Tibial nerve (tissue), 4 donors: Measurements from ENCODE around the gene HDAC5.

Experiments
- EP300 ChIP-seq, 2 donors: sonication (generic); formaldehyde crosslinking; IDR thresholded peaks; one replicate each; pipeline ENCODE4 v1.6.1; 2017; ENCODE audit warnings: antibody characterized with exemption in 2 of 2, mild to moderate bottlenecking in 1 of 2
- POLR2A ChIP-seq, 2 donors: fragments of 450-650 bp; IDR thresholded peaks; one replicate each; pipeline ENCODE4 v1.6.1; 2017; ENCODE audit warnings: antibody characterized with exemption in 2 of 2, mild to moderate bottlenecking in 2 of 2, moderate library complexity in 2 of 2
- TF ChIP-seq, protein P1 (sequence below), 5 experiments: fragments of 200-600 bp in 3 of 5; fragments of 450-650 bp in 2 of 5; sonication (generic) in 3 of 5; IDR thresholded peaks; one replicate each; pipeline ENCODE4 v1.5.1; 2016 to 2019; ENCODE audit warnings: antibody characterized with exemption in 5 of 5, mild to moderate bottlenecking in 3 of 5, moderate library complexity in 2 of 5

DNA sequence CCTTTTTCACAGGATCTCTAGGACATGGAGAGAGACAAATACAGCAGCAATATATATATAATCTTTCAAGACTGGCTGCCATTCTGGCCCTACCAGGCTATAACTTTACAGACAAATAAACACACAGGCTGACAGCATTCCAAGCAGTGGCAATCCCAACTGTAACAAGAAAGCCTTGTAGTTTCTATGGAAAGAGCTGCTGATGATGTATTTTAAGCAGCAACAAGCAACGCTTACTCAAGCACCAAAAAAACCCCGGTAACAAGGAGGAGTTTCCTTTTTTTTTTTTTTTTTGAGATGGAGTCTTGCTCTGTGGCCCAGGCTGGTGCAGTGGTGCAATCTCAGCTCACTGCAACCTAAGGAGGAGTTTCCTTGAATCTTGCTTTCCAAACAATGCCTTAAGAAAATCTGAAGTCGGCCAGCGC, 80.2 kb downstream of the HDAC5 start:
- TF ChIP-seq POLR2A (IDR thresholded peaks at IDR 0.05) = no peak
- TF ChIP-seq, protein P1, sequence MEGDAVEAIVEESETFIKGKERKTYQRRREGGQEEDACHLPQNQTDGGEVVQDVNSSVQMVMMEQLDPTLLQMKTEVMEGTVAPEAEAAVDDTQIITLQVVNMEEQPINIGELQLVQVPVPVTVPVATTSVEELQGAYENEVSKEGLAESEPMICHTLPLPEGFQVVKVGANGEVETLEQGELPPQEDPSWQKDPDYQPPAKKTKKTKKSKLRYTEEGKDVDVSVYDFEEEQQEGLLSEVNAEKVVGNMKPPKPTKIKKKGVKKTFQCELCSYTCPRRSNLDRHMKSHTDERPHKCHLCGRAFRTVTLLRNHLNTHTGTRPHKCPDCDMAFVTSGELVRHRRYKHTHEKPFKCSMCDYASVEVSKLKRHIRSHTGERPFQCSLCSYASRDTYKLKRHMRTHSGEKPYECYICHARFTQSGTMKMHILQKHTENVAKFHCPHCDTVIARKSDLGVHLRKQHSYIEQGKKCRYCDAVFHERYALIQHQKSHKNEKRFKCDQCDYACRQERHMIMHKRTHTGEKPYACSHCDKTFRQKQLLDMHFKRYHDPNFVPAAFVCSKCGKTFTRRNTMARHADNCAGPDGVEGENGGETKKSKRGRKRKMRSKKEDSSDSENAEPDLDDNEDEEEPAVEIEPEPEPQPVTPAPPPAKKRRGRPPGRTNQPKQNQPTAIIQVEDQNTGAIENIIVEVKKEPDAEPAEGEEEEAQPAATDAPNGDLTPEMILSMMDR (IDR thresholded peaks at IDR 0.05) = no peak
- no peak for TF ChIP-seq EP300 (IDR thresholded peaks at IDR 0.05)
